ENCODE results near the gene ATP1B1. TPM values are rescaled to one million over a fixed set of nuclear protein-coding genes. Genes with fewer than 3 reads are reported as not detected.

The ATP1B1 gene
- total RNA-seq, 1 experiment from 2014 or later, result 48.6 TPM

- POLR2A ChIA-PET, result interaction anchor here (0.7 to 1.0 kb wide), 2 partner anchors 27 to 261 kb away, joined by 3 read pairs; partner anchors contain the start of gene BLZF1
- ATAC-seq, result no peak
These were observed 572 bp downstream of the ATP1B1 start for GRCh38 chr1:169106921-169107602.

GRCh38 chr1:169107603-169108208 is 1.2 kb downstream of the ATP1B1 start:
- no peak overlapping the region for H2AFZ ChIP-seq (ENCODE audit: low read depth, low read length, poor library complexity, severe bottlenecking)
- CTCF ChIA-PET, result interaction anchor here (0.6 to 4.7 kb wide), 3 partner anchors 20 to 504 kb away, joined by 3 to 14 read pairs (median 5); no protein-coding TSS in a partner anchor
- no TSS peak for BruUV-seq (replicated peaks)
- H3K27ac ChIP-seq (ENCODE audit: low read depth, low read length), result peak overlapping the region; percentile 85
- H4K20me1 ChIP-seq (ENCODE audit: insufficient read depth), result no peaks in the 10 kb centered on the region
- H3K4me2 ChIP-seq (ENCODE audit: low read length), result peak overlapping the region; percentile 90
- ATAC-seq, result no peak
- H3K27me3 ChIP-seq (ENCODE audit: insufficient read depth, low read length), result no peaks in the 10 kb centered on the region
- peak overlapping the region; percentile 72 to 84 for H3K4me3 ChIP-seq (replicated peaks in 1 of 2; ENCODE audit: low read depth in 1 of 2, low read length in 2 of 2)
- H3K9ac ChIP-seq (ENCODE audit: low read length), result peak overlapping the region; percentile 95
- no peaks in the 10 kb centered on the region for H3K9me2 ChIP-seq (ENCODE audit: insufficient read depth)
- RAD21 ChIA-PET (ENCODE audit: low non-redundant PET in 1 of 2, low total read pairs in 2 of 2, uncharacterized antibody in 2 of 2, unreplicated experiment in 2 of 2), result interaction anchor here in 1 of 2 experiments (2.5 kb wide), 1 partner anchor 240 kb away, joined by 5 read pairs; no protein-coding TSS in a partner anchor
- peaks cover 55 to 71% of the 10 kb centered on the region in 2 experiments for H3K4me1 ChIP-seq (ENCODE audit: control insufficient read depth in 1 of 2, insufficient read depth in 2 of 2, low read length in 2 of 2)
- peaks cover 10 to 11% of the 10 kb centered on the region in 2 experiments; a peak in 3 of 4 replicates for H3K36me3 ChIP-seq (ENCODE audit: control insufficient read depth in 1 of 2, insufficient read depth in 2 of 2, low read length in 2 of 2)
- DNase-seq (ENCODE audit: low read depth, low spot score), result no peak
- POLR2A ChIA-PET, result interaction anchor here (0.7 to 1.0 kb wide), 2 partner anchors 26 to 260 kb away, joined by 3 read pairs; partner anchors contain the start of gene BLZF1
- no peaks in the 10 kb centered on the region for H3K9me3 ChIP-seq (ENCODE audit: control insufficient read depth in 1 of 2, insufficient read depth in 1 of 2, low read depth in 1 of 2, low read length in 2 of 2)
- intact Hi-C loops (cut with micrococcal nuclease), result loop anchor here (5.0 kb wide), 1 partner anchor 485 kb away; no protein-coding TSS in a partner anchor
- peaks cover 62% of the 10 kb centered on the region for H3K79me2 ChIP-seq (ENCODE audit: insufficient read depth, low read length)
- TF ChIP-seq TCF7L2 (IDR thresholded peaks at IDR 0.05; ENCODE audit: borderline replicate concordance, extremely low read depth, insufficient read depth, insufficient read length) (no peak), POLR2AphosphoS5 (IDR thresholded peaks at IDR 0.05; ENCODE audit: low read depth, low read length) (peak; percentile 24; the same call in 1 of the 2 replicates)

More at GRCh38 chr1:169106921-169107602, 572 bp downstream of the ATP1B1 start:
- no peaks in the 10 kb centered on the region for H4K20me1 ChIP-seq (ENCODE audit: insufficient read depth)
- CTCF ChIA-PET, result interaction anchor here (4.7 kb wide), 1 partner anchor 242 kb away, joined by 14 read pairs; no protein-coding TSS in a partner anchor
- peak overlapping the region; percentile 85 for H3K27ac ChIP-seq (ENCODE audit: low read depth, low read length)
- no peaks in the 10 kb centered on the region for H3K9me3 ChIP-seq (ENCODE audit: control insufficient read depth in 1 of 2, insufficient read depth in 1 of 2, low read depth in 1 of 2, low read length in 2 of 2)
- peaks cover 5 to 6% of the 10 kb centered on the region in 2 experiments; a peak in 3 of 4 replicates for H3K36me3 ChIP-seq (ENCODE audit: control insufficient read depth in 1 of 2, insufficient read depth in 2 of 2, low read length in 2 of 2)
- H3K79me2 ChIP-seq (ENCODE audit: insufficient read depth, low read length), result peaks cover 56% of the 10 kb centered on the region
- no peak overlapping the region for H2AFZ ChIP-seq (ENCODE audit: low read depth, low read length, poor library complexity, severe bottlenecking)
- H3K4me3 ChIP-seq (replicated peaks in 1 of 2; ENCODE audit: low read depth in 1 of 2, low read length in 2 of 2), result peak overlapping the region; percentile 72 to 84
- TSS peak; percentile 39 for BruUV-seq (replicated peaks)
- H3K4me2 ChIP-seq (ENCODE audit: low read length), result peak overlapping the region; percentile 90
- no peaks in the 10 kb centered on the region for H3K9me2 ChIP-seq (ENCODE audit: insufficient read depth)
- peaks cover 55 to 71% of the 10 kb centered on the region in 2 experiments for H3K4me1 ChIP-seq (ENCODE audit: control insufficient read depth in 1 of 2, insufficient read depth in 2 of 2, low read length in 2 of 2)
- intact Hi-C loops (cut with micrococcal nuclease), result loop anchor here (1.0 to 5.0 kb wide), 2 partner anchors 260 to 485 kb away; partner anchors contain the start of gene NME7
- DNase-seq (ENCODE audit: low read depth, low spot score), result no peak
- no peaks in the 10 kb centered on the region for H3K27me3 ChIP-seq (ENCODE audit: insufficient read depth, low read length)
- TF ChIP-seq SIN3A (IDR thresholded peaks at IDR 0.05; ENCODE audit: low read depth), result peak; percentile 45
- TF ChIP-seq, protein P1, sequence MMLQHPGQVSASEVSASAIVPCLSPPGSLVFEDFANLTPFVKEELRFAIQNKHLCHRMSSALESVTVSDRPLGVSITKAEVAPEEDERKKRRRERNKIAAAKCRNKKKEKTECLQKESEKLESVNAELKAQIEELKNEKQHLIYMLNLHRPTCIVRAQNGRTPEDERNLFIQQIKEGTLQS (IDR thresholded peaks at IDR 0.05), result no peak
- H3K9ac ChIP-seq (ENCODE audit: low read length), result peak overlapping the region; percentile 95
- RAD21 ChIA-PET (ENCODE audit: low non-redundant PET in 1 of 2, low total read pairs in 2 of 2, uncharacterized antibody in 2 of 2, unreplicated experiment in 2 of 2), result no interaction called here
